ENCODE results near the gene RHOT2. TPM values are rescaled to one million over a fixed set of nuclear protein-coding genes. Genes with fewer than 3 reads are reported as not detected.

RHOT2 gene
- total and polyA plus RNA-seq, 9 of the 15 experiments (the other 6 are each of a cell fraction or from before 2014, with no cell fraction given) = 5.0 to 373 (median 112) TPM

DNA sequence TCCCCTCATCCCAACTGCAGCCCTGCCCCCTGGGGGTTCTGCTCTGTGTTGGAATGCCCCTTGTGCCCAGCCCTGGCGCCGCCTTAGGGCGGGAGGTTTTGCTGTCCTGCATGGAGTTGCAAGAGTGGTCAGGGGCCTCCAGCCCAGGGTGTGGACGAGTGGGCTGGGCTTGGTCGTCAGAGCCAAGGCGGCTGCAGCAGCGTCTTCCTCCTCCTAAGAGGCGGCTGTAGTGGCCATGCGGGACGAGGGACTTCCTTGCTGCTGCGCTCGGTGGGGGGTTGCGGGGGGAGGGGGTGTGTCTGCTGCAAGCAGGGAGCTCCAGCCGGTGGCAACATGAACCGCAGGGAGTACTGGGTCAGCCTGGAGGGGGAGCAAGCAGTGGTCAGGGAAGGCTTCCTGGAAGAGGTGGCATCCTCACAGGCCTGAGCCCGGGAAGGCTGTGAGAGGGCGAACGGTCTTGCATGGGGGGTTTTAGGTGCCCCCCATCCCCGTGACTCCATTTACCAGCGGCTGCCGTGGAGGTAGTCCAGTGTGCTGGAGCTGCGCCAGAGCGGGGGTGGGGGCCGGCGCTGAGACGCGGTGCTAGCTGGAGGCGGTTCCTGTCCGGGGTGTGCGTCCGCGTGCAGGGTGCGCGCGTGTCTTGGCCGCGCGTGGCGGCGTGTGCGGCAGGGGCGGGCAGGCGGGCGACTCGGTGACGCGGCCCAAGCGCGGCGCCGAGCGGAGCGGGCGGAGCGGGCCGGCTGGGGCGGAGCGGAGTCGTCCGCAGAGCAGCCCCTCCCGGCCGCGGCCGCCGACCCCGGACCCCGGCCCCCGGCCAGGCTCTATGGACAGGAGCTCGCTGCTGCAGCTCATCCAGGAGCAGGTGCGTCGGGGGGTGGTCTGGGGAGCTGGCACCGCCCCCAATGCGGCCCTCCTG is 7.3 kb downstream of the RHOT2 start, which contains the start of gene RHBDL1 (continued):
- TF ChIP-seq, protein P1, sequence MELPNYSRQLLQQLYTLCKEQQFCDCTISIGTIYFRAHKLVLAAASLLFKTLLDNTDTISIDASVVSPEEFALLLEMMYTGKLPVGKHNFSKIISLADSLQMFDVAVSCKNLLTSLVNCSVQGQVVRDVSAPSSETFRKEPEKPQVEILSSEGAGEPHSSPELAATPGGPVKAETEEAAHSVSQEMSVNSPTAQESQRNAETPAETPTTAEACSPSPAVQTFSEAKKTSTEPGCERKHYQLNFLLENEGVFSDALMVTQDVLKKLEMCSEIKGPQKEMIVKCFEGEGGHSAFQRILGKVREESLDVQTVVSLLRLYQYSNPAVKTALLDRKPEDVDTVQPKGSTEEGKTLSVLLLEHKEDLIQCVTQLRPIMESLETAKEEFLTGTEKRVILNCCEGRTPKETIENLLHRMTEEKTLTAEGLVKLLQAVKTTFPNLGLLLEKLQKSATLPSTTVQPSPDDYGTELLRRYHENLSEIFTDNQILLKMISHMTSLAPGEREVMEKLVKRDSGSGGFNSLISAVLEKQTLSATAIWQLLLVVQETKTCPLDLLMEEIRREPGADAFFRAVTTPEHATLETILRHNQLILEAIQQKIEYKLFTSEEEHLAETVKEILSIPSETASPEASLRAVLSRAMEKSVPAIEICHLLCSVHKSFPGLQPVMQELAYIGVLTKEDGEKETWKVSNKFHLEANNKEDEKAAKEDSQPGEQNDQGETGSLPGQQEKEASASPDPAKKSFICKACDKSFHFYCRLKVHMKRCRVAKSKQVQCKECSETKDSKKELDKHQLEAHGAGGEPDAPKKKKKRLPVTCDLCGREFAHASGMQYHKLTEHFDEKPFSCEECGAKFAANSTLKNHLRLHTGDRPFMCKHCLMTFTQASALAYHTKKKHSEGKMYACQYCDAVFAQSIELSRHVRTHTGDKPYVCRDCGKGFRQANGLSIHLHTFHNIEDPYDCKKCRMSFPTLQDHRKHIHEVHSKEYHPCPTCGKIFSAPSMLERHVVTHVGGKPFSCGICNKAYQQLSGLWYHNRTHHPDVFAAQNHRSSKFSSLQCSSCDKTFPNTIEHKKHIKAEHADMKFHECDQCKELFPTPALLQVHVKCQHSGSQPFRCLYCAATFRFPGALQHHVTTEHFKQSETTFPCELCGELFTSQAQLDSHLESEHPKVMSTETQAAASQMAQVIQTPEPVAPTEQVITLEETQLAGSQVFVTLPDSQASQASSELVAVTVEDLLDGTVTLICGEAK (IDR thresholded peaks at IDR 0.05) = 0 out of 2 replicates have a peak, but pooled peaks have one; percentile 19
- TF ChIP-seq, protein P1 (CRISPR knock-in tag; IDR thresholded peaks at IDR 0.05) = no peak
- TF ChIP-seq ELF4 (CRISPR knock-in tag; IDR thresholded peaks at IDR 0.05) (0 out of 2 replicates have a peak, but pooled peaks have one; percentile 43), RBFOX2 (IDR thresholded peaks at IDR 0.05; ENCODE audit: low read depth, low read length) (peak; percentile 77), TRIM24 (IDR thresholded peaks at IDR 0.05) (peak in 1 of 2 experiments; percentile 34; a peak in 1 of 4 replicates), NR3C1 (CRISPR knock-in tag; IDR thresholded peaks at IDR 0.05) (no peak), CBX2 (IDR thresholded peaks at IDR 0.05; ENCODE audit: insufficient read depth, low read length, poor library complexity, severe bottlenecking) (no peak), RBM15 (IDR thresholded peaks at IDR 0.05; ENCODE audit: insufficient read depth, low read length) (no peak), CHD4 (IDR thresholded peaks at IDR 0.05; ENCODE audit: insufficient read depth, insufficient replicate concordance, low read depth, low read length, poor library complexity, severe bottlenecking) (peak; percentile 40)
- TF ChIP-seq, protein P2, sequence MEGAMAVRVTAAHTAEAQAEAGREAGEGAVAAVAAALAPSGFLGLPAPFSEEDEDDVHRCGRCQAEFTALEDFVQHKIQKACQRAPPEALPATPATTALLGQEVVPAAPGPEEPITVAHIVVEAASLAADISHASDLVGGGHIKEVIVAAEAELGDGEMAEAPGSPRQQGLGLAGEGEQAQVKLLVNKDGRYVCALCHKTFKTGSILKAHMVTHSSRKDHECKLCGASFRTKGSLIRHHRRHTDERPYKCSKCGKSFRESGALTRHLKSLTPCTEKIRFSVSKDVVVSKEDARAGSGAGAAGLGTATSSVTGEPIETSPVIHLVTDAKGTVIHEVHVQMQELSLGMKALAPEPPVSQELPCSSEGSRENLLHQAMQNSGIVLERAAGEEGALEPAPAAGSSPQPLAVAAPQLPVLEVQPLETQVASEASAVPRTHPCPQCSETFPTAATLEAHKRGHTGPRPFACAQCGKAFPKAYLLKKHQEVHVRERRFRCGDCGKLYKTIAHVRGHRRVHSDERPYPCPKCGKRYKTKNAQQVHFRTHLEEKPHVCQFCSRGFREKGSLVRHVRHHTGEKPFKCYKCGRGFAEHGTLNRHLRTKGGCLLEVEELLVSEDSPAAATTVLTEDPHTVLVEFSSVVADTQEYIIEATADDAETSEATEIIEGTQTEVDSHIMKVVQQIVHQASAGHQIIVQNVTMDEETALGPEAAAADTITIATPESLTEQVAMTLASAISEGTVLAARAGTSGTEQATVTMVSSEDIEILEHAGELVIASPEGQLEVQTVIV (CRISPR knock-in tag; IDR thresholded peaks at IDR 0.05; ENCODE audit: borderline replicate concordance) = no peak

Data from K562 (cell line).